Stimulated activated CD4-positive, alpha-beta T cell treated with anti-CD3 and anti-CD28 coated beads, Interleukin-12 subunit alpha, Interleukin-12 subunit beta, amount 100 ng/mL, for 24 hours (primary cell): ENCODE results near the gene GMCL1.
A peak's percentile ranks its signal among the peaks of the same experiment; 100 is the strongest.
"Not testable (repeated sequence)": the region's sequence is repeated elsewhere in the genome, so short reads cannot be mapped to it uniquely, and the experiment has no call there.

Experiments
- DNase-seq, 2 experiments: peaks; one replicate each; pipeline ENCODE4 v3.0.0-alpha.2; 2020; ENCODE audit warnings: low read depth in 2 of 2

The GMCL1 gene

DNA sequence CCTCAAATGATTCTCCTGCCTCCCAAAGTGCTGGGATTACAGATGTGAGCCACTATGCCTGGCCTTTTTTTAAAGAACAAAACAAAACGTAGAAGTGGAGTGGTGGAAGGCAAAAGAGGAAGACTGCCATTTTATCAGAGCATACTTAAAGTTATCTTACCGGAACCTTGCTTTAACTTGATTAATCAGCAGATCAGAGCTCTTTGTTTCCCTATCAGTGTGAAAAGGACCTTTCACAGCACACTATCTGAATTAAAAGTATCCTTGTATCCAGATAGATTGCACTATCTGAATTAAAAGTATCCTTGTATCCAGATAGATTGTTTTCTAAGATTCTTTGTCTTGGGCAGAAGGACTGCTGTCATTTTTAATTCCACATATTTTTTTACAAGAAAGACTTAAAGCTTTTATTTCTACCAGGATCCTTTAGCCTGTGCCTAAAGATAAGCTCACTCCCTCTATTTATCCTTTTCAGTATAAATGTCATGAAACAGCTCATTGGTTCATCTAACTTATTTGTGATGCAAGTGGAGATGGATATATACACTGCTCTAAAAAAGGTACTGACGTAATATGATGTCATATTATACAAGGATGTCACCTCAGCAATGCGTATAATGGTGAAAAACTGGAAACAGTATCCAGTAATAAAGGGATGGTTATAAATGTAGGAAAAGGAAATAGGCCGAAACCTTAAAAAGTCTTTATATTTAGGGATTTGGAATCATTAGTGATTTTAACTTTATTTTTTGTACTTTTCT lies 17.8 kb downstream of the GMCL1 start:
- DNase-seq: no peak

DNA sequence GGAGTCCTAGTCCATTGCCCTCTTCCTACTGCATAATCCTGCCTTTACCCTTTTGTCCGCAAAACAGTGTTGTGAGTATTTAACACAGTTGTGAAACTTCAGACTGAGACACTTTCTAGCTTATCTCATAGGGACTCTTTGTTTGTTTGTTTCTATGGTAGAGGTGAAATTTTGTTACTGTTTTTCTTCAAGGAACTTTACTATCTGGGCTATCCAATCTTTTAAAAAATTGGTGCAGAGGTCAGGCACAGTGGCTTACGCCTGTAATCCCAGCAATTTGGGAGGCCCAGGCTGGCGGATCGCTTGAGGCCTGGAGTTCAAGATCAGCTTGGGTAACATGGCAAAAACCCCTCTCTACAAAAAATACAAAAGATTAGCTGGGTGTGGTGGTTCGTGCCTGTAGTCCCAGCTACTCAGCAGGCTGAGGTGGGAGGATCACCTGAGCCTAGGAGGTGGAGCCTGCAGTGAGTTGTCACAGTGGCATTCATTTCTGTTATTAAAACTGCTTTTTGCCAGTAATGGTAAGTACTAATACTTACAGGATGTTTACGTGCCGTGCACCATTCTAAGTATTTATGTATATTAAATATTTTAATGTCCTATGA lies 18.8 kb downstream of the GMCL1 start:
- no peak for DNase-seq

DNA sequence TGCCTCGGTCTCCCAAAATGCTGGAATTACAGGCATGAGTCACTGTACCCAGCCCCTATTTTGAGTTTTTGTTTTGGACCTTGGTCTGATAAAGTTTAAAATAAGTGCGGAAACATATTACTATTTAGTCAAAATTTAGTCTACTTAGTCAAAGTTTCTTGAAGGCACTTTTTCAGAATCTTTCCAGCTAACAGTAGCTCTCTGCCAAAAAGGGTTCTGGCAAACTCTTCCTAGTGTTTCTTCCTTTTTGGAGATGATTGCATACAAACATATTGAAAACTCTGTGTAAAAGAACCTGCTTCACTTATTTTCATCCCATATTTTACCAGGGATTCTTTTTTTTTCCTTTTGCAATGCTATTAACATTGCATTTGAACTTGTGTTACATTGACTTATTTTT lies 28.8 kb downstream of the GMCL1 start:
- no peak for DNase-seq

GRCh38 chr2:69863298-69863697 lies 33.8 kb downstream of the GMCL1 start:
- DNase-seq: no peak

DNA sequence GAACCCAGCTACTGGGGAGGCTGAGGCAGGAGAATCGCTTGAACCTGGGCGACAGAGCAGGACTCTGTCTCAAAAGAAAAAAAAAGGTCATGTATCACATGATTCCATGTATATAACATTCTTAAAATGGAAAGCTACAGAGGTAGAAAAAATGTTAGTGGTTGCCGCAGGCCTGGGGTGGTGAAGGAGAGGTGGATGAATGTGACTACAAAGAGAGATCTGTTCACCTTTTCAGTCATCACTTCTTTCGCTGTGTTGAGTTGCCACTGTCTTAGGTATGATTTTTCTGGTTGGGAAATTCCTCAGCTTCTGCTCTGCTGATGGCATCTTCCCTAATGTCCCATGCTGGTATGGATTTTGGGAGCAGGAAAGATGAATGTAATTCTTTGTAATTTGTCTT lies 59.0 kb downstream of the GMCL1 start:
- no peak for DNase-seq

- no peak for DNase-seq
Measured at GRCh38 chr2:69889302-69889701, 59.8 kb downstream of the GMCL1 start.

DNA sequence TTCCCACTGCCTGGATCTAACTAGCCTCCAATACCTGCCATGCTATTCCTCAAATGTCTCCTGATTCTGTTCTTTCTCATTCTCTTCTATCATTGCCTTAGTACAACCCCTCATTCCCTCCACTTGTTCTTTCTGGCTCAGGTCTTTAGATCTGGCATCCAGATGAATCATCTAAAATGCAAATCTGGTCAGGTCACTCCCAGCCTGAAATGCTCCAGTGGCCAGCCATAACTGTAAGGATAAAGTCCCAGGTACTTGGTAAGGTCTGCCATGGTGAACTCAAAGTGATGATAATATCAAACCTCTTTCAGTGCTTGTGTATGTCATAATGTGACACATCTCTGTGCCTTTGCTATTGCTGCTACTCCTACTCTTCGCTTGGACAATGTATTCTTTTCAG lies 61.4 kb downstream of the GMCL1 start:
- DNase-seq: no peak

DNA sequence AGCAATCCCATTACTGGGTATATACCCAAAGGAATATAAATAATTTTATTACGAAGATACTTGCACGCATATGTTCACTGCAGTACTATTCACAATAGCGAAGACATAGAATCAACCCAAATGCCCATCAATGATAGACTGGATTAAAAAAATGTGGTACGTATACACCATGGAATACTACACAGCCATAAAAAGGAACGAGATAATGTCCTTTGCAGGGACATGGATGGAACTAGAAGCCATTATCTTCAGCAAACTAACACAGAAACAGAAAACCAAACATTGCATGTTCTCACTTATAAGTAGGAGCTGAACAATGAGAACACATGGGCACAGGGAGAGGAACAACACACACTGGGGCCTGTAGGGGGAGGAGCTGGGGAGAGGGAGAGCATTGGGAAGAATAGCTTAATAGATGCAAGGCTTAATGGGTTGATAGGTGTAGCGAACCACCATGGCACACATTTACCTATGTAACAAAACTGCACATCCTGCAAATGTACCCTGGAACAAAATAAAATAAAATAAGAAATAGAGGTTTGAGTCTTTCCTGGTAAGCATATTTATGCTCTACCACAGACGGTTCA lies 63.5 kb downstream of the GMCL1 start:
- DNase-seq: not testable (repeated sequence)

- peak; percentile 74 to 77 for DNase-seq
Measured at GRCh38 chr2:69893684-69894551, 64.5 kb downstream of the GMCL1 start, which contains the start of gene SNRNP27. Gene SNRNP27 (plus strand): TSS chr2:69893956. CDS start chr2:69893985, 29 bp downstream.

DNA sequence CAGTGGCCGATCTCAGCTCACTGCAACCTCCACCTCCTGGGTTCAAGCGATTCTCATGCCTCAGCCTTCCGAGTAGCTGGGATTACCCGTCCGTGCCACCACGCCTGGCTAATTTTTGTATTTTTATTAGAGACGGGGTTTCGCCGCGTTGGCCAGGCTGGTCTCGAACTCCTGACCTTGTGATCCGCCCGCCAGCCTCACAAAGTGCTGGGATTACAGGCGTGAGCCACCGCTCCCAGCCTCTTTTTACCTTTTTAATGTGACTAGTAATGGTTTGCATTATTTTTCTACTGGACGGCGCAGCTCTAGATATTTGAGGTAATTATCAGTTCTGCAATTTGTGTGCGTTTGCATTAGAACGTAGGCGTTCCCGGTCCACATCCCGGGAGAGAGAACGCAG lies 65.3 kb downstream of the GMCL1 start:
- DNase-seq: not testable (repeated sequence)

DNA sequence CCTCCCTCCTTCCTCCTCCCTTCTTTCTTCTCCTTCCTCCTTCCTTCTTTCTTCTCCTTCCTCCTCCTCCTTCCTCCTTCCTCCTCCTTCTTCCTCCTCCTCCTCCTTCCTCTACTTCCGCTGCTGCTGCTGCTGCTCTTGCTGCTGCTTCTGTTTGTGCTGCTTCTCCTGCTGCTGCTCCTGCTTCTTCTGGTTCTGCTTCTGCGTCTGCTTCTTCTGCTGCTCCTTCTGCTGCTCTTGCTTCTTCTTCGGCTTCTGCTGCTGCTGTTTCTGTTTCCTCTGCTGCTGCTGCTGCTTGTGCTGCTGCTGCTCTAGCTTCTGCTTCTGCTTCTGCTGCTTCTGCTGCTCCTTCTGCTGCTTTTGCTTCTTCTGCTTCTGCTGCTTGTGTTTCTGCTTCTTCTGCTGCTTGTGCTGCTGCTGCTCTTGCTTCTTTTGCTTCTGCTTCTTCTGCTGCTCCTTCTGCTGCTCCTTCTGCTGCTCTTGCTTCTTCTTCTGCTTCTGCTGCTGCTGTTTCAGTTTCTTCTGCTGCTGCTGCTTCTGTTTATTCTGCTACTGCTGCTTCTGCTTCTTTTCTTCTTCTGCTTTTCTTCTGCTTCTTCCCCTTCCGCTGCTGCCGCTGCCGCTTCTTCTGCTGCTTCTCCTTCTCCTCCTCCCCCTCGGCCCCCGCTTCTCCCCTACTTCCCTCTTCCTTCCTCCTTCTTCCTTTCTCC lies 72.9 kb downstream of the GMCL1 start:
- DNase-seq: no peak

DNA sequence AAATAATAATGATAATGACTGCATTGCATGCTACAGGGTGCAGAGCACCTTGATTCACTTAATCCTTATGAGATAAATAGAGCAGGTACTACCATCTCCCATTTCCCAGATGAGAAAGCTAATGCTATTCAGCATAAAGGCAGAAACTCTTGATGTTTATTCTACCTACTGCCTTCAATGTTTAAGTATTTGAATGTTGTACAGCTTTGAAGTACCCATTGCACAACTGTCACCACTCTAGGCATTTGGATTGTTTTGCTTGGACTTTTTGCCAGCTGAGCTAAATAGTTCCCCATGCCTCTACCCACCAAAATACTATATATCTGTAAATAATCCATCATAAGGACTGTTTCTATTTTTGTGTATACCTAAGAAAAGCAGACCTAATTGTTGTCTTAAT lies 77.8 kb downstream of the GMCL1 start:
- no peak for DNase-seq

- DNase-seq: no peak
Measured at GRCh38 chr2:69911985-69912563, 82.6 kb downstream of the GMCL1 start.

GRCh38 chr2:69914164-69914949 lies 84.9 kb downstream of the GMCL1 start:
- DNase-seq: peak; percentile 28 to 100

- peak in 1 of 2 experiments; percentile 100 for DNase-seq
Measured at GRCh38 chr2:69914950-69915945, 85.8 kb downstream of the GMCL1 start, which contains the start of gene MXD1. Gene MXD1 (plus strand): TSS chr2:69915109. CDS start chr2:69915331, 222 bp downstream.

DNA sequence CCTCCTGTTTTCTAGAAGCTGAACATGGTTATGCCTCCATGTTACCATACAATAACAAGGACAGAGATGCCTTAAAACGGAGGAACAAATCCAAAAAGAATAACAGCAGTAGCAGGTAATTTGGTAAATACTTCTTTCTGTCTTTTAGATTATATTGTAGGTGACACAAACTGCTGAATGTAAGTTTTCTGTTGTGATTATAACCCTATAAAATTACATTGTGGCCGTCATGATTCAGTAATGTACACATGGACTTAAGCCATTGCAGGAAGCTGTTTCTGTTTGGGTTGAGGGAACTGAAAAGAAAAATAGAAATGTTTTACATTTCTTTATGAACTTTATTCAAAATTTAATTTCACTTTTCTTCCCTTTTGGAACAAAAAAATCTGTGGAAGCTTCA lies 86.6 kb downstream of the GMCL1 start:
- DNase-seq: no peak

GRCh38 chr2:69917852-69918251 lies 88.4 kb downstream of the GMCL1 start:
- DNase-seq: no peak

DNA sequence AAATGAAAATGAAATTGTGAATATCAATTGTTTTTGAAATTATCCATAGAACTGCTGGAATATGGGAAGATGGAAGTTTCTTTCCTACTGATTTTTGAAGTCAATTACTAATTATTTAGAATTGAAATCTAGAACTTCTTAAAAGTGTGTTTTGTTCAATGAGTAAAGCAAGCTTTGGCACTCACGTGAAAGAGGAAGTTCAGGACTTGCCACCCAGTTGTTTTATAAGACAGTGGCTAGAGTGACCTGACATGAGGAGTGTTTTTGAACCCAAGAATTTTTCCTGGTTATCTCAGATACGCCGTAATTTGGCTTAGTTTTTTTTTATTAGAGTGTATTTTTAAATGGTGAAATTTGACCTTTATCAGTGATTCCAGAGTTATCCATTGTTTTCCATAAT lies 88.9 kb downstream of the GMCL1 start:
- no peak for DNase-seq

- DNase-seq: no peak
Measured at GRCh38 chr2:69923116-69923515, 93.7 kb downstream of the GMCL1 start.
